GM21576 (cell line): ENCODE results near the gene PLA2G4B.

Experiments used
- ATAC-seq: cut with Tn5 transposase; IDR thresholded peaks from one replicate; pipeline ENCODE4 v1.9.1; 2021; ENCODE audit warnings: mild to moderate bottlenecking, moderate library complexity; ENCODE audit not compliant: unreplicated experiment

PLA2G4B gene

DNA sequence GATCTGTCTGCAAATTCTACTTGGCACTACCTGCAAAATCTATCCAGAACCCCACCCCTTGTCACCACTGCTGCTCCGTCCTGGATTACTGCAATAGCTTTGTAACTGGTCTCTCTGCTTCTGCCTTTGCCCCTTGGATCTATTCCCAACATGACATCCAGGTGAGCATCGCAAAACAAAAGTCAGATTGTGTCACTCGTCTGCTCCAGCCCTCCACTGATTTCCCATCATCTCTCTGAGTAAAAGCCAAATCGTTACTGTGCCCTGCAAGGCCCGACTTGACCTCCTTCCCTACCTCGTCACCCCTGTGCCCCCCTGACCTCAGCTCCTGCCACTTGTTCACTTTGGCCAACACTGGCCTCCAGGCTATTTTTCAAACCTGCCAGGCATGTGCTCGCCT lies 45.8 kb downstream of the PLA2G4B start:
- ATAC-seq = no peak

DNA sequence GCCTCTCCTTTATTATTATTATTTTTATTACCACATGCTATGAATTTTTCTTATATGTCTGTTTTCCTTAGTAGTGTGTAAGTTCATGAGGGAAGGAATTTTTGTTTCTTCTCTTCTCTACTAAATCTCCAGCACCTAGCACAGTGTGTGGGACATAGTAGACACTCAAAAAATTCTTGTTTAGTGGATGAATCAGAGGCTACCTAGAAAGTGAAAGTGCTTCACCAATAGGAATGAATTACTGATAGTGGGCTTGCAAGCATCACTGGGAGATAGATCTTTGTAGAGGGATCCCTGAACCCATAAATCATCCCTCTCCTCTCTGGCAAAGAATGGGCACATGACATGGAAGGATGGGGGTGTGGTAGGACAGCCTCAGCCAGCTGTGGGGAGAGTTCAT lies 46.7 kb downstream of the PLA2G4B start:
- ATAC-seq = no peak

DNA sequence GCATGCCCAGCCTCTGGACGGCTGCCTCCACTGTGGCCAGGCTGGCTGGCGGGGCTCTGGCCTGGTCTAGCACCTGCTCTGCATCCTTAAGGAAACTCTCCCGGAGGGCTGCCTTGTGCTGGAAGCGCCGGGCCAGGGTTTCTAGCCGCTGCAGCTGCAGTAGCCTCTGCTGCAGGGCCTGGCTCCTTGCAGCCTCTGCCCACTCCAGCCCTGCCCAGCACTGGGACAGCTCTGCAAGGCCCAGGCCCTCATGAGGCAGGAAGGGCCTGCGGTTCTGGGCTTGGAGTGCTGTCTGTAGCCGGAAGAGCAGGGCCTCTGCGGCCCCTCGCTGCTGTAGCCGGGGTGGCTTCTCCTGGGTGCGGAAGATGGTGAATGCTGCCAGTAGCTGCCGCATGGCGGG lies 47.2 kb downstream of the PLA2G4B start:
- no peak for ATAC-seq

DNA sequence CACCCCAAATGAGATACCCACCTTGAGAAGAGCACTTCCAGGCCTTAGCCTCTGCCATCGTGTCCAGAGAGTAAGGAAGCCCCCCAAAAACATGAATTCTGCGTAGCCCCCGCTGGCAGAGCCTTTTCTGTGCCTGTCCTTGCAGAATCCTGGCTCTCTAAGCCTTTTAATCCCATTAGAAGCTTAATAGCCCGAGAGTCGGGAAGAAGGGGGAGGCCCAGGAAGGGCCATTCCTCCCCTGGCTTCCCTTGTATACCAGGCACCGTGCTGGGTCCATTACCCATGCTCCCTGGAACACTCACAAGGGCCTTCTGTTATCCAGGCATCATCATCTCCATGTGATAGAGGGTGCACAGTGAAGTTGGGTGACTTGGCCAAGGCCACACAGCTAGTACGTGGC lies 48.1 kb downstream of the PLA2G4B start:
- ATAC-seq = no peak

DNA sequence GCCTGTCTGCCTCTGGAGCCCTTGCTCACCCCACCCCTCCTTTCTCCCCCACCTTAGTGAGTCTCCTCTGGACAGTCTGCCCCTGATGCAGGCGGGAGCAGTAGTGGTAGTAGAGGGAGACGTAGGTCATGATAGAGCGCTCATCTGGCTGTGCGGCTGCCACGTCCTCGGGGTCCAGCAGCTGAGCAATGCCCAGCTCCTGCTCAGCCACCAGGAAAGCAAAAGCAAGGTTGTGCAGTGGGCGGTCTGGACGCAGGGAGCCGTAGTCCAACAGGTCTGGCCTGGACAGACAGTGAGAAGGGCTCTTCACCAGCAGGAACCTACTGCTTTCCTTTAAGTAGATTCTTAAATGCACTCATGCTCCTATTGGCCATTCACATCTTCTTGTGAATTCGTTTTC lies 48.5 kb downstream of the PLA2G4B start:
- ATAC-seq = no peak

DNA sequence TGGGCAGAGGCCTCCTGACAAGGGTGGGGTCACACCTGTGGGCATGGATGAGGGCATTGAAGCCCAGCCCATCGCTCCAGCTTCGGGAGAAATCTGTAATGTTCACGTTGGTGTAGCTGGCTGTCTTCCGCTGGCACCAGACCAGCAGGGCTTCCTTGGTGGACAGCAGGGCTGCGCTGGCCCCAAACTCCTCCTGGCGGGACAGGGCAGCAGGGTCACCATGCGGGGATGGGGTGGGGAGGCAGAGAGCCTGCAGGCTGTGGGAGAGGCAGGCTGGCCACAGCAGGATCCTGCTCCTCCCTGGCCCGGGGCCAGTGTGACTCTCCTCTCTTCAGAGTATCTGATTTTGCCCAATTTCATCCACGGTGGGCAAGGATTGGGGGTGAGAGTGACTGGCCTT lies 49.2 kb downstream of the PLA2G4B start:
- no peak for ATAC-seq

DNA sequence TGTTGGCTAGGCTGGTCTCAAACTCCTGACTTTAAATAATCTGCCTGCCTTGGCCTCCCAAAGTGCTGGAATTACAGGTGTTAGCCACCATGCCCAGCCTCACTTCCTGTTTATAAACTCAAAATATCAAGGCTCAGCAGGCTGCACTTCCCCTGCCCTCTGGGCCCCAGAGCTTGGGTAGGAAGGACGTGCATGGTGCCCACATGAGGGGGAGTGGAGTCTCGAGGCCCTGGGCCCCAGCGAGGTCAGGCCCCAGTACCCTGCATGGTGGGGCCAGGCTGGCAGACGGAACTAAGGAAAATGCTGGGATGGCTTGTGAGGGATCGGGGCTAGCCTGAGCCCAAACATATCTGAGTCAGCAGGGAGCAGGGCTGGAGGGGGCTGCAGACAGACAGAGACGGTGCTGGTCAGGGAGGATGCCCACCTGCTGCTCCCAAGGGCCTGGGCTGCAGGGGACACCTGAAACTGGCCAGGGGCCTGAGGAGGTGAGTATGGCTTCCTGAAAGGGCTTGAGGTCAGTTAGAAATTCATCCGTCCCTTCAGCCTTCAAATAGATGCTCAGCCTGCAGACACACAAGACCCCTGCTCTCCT lies 50.1 kb downstream of the PLA2G4B start:
- no peak for ATAC-seq

DNA sequence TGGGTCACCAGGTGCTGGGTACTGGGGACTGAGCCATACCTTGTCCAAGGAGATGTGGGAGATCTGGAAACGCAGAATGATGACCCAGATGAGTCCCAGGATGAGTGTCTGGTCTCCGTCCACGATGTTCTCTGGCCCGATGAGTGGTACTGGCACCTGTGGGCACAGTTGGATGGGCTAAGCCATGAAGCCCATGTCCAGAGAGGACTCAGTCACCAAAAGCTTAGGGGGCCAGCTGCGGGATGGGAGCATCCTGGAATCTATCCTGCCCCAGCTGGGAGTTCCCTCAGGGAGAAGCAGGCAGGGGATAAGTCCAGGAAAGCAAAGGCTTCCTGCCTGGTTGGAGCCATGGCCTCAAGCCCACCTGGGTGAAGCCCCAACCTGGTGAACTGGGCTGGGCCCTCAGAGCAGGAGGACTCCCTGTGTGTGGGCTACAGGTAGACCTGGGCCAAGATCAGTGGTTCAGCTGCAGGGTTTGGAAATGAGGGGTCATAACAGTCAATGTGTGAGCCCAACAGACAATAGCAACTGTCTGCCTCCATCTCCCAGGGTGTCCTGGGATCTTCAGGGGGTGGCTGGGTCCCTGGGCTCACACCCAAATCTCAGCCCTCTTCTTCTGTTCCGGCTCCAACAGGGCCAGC lies 51.5 kb downstream of the PLA2G4B start:
- ATAC-seq = no peak

DNA sequence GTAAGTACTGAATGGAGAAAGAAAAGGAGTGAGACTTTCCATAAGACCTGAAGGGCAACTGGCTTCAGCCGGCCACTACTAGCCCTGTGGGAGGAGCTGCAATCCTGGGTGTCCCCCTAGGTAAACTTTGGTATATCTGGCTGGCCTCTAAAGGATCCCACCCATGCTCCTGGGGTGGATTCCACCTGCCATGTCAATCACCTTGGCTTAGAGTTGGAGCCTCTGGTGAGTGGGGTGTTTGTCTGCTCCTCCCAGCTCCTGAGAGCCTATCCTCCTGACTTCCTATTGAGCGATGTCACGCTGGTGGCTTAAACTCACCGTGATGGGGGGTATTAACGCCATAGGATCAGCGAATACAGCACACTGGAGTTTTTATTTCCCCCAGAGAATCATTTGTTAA lies 52.6 kb downstream of the PLA2G4B start:
- no peak for ATAC-seq

DNA sequence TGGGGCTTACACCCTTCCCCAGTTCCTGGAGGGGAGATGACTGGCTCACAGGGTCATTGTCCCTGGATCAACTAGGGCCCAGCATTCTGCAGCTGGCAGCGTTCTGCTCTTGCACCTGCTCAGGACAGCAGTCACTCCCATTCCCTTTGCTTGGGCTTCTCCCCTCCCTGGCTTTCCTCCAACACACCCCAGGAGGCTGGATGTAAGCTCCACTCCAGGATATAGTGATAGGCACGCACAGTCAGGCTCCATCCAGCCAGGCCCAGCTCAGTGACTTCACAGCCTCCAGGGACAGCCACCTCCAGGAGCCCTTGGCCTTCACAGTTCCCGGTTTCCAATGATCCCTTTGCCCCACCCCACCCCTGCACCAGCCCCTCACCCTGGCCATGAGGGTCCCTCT lies 53.3 kb downstream of the PLA2G4B start:
- ATAC-seq = no peak

DNA sequence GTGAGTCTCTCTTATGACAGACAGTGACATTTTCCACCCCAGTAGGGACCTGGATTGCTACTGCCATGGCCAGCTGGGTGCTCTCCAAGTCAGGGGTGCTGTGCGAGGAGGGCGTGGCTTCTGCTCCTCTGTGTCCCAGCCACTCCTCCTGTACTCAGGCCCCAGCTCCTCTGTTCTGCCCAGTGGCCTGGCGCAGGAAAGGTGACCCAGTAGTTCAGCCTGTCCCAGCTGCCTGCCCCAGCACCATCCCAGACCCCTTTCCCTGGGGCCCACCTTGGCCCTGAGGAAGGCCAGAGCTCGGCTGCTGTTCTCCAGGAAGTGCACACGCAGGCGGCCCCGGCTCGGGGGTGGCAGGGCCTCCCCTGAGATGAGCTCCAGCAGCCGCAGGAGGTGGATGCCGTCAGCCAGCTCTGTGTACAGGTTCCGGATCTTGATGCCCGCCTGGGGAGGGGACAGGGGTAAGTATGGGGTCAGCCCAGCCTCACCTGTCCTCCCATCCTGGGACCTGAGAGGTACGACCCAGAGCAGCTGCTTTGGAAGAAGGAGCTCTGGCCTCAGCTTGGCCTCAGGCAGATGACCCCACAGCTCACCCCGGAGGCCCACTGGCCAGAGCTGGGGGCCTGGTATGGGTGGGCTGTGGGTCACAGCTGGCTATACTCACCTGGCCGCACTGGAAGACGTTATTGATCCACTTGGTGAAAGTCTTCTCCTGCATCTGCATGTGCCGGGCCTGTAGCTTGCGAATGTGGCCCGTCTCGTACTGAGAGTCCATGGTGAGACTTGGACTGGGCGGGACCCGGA lies 54.2 kb downstream of the PLA2G4B start:
- ATAC-seq = no peak

DNA sequence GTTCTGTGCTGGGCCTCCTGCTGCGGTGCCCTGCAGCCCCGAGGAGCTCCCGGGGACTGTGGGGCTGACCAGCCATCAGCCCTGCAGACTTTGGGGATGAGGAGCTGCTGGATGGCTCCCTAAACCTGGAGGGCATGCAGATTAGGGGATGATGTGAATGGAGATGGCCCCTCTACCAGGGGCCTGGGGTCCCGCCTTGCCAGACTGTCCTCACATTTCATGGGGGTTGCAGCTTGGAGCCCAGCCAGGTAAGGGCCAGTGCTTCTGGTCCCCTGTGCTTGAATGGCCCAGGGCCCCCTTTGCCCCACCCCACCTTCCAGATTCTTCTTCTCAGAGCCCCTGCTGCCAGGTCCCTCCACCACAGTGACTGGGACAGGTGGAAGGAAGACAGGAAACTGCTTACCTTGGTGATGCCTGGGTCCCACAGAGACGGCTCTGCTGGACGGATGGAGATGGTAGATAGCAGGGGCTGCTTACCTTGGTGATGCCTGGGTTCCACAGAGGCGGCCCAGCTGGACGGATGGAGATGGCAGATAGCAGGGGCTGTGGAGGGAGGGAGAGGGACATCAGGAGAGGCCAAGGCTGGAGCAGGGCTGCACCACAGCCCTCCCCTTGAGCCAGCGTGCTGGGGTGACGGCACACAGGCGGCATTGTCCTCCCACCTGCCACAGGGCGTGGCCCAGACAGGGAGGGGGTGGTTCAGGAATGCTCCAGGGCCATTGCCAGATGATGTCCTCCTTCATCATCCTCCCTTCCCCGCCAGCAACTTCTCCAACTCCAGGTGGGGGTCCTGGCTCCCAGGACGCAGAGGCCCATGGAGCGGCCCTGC lies 55.0 kb downstream of the PLA2G4B start, which contains the start of gene SPTBN5:
TSS of gene SPTBN5 (minus strand) at position 632 of the 829 bp plus-strand sequence. CDS start at position 76, 556 bp downstream.
- no peak for ATAC-seq

DNA sequence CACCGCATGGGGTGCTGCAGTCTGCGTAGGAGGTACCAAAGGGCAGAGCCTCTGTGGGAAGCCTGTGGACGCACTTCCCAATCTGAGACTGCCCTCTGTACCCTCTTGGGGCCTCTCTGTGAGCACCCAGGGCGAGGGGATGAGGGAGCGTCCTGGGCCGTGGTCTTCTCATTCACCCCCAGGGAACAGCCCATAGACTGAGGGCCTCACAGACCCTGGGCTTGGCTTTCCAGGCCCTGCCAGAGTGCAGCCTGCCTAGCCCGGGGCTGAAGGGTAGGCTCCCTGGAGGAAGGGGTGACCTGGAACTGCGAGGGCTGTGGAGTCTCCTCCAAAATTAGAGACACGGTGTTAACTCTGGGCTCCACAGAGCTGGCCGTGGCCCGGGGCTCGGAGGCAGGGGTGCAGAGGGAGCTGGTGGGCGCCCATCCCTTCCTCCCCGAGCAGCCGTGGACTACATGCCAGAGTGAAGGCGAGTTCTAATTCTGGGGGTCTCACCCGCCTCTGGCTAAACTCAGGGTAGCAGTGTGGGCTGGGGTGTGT lies 55.7 kb downstream of the PLA2G4B start:
- ATAC-seq = no peak

DNA sequence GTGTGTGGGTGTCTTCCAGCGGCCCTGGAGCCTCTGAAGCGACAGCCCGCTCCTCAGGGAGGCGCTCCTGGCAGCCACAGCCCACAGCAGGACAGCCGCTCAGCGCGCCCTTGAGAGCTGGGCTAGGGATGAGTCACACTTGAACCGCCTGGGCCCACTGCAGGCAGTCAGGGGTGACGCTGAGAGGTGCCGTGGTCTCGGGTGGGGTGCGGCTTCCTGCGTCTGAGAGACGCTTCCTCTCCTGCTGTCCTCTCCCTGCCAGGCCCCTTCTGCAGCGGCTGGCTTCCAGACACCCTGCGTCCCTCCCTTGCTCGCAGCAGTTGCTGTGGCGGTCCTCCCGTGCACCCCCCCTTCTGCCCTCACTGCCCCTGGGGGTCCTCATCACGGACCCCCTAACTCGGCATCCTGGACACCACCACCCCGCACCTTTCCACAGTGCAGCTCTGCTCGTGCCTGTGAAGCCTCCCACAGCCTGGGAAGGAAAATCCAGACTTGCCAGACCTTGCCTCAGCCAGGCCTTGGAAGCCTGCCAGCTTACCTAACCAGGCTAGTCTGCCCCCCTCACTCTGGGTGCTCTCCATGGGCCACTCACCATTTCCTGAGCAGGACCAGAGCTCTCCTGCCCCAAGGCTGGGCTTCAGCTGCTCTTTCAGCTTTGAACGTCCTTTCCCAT lies 56.3 kb downstream of the PLA2G4B start:
- no peak for ATAC-seq

DNA sequence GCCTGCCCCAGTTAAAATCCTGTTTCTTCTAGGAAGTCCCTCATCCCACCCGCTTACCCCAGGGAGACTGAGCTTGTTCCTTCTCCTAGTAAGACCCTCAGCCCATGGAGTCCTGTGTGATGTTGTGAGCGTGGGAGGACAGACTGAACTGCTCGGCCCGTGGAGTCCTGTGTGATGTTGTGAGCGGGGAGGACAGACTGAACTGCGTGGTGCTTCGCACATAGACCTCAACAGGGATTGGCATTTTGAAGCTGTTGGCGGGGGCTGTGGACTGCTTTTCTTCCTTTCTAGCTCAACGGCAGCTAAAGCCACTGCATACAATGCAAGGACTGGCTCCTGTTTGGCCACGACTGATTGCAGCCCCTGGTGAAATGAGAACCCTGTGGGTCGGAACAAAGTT lies 56.8 kb downstream of the PLA2G4B start:
- ATAC-seq = no peak

DNA sequence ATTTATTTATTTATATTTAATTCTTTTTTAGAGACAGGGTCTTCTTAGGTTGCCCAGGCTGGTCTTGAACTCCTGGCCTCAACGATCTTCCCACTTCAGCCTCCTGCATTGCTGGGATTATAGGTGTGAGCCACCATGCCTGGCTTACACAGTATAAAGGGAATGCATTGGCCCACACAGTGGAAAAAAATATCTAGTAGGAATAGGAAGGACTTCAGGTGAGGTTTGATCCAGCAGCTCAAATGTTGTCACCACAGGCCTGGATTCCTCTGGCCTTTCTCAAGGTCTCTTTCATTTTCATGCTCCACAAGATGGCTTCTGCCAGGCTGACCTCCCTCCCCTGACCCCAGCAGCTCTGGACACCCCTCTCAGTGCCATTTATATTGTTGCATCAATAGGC lies 57.3 kb downstream of the PLA2G4B start:
- ATAC-seq = no peak

DNA sequence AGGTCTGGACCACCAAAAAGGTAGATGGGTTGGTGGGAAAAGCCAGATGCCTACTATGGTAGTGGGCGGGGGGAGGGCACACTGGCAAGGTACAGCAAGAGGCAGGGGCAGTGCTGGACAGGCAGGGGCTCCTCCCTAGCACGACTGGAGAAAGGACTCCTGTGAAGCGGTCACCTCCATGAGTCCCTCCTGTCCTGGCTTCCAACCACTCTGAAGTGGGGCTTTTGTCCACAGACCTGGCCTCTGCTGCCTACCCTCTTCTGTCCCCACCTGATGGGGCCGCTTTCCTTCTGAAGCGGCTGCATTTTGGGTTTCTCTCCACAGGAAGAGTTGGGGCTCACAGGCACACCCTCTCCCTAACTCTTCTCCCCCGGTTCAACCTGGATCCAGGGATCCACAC lies 57.9 kb downstream of the PLA2G4B start:
- ATAC-seq = no peak

DNA sequence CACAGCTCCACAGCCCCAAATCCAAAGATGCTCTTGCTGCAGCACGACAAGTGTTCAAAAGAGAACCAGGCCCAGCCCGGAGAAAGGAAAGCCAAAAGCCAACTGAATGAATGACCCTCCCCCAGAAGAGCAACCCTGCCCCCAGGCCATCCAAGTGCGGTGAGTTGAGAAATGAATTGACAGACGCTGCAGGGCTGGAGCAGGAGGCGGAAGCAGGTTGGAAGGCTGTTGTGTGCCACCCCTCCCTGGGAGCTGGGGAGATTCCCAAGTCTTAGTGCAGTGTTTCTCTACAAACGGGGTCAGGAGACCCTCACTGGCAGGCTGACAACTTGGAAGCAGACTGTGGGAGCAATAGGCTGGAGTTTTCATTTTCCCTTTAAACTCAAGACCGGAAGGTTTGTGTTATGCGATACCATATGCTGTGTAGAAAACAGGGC lies 58.7 kb downstream of the PLA2G4B start:
- no peak for ATAC-seq
